ENCODE results near the gene ASPG. TPM values are rescaled to one million over a fixed set of nuclear protein-coding genes. Genes with fewer than 3 reads are reported as not detected.
A peak's percentile ranks its signal among the peaks of the same experiment; 100 is the strongest.
"Not testable (repeated sequence)": the region's sequence is repeated elsewhere in the genome, so short reads cannot be mapped to it uniquely, and the experiment has no call there.

The ASPG gene
- total RNA-seq, 8 experiments from 2014 or later = 0.05 to 1.1 (median 0.25) TPM; not detected in 1

DNA sequence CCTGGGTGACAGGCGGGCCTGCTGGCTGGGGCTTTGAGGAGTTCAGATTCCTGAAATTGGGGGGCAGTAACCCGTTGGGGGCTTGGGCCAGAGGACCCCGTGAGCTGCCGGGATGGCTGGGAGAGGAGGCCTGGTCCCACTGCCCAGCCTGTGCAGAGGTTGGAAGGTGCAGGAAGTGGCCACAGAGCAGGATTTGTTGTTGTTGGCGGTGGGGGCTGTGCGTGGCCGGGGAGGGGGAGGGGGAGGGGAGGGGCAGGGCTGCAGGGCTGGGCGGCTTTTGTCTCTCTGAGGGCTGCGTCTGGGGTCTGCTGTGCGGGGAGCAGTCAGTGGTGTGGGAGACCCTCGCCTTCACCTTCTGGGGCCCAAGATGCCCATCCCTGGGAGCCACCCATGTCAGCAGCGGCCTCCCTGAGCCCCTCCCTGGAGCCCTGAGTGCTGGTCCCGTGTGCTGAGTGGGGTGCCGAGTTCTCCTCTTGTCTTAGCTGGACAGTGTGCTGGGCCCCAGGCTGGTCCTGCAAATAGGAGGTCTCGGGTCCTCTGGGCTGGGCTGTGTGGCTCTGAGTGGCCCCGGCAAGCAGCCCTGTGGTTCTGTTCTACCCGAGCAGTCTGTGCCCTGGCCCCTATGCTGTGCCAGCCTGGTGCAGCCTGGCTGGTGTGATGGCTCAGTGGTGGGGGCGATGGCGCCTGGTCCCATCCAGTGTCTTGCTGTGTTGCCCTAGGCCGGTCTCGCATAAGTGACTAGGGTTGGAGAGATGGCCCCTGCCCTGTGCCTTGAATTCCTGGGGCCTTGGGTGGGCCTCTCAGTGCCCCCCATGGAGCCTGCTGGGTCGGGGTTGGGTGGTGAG is 63.2 kb downstream of the ASPG start:
- H3K27ac ChIP-seq = peak overlapping the region; percentile 71 to 77
- ATAC-seq (replicated peaks in 6 of 8) = peak in 3 of 8 experiments; percentile 10 to 24 (median 16)
- H3K4me1 ChIP-seq (replicated peaks in 1 of 2) = peaks cover 46 to 50% of the 10 kb centered on the region in 2 donors
- in situ Hi-C loops (cut with MboI; ENCODE audit: low pct_unique_long_range_greater_than_20kb in 2 of 9, low sequenced_read_pairs in 9 of 9, unreplicated experiment in 9 of 9) = loop anchor here in 4 of 9 experiments (25.0 kb wide), 2 partner anchors 414 to 489 kb away; no protein-coding TSS in a partner anchor
- 43 to 100% (median 80%) methylated on average over 1 to 2 of the region's 22 CpGs; no CpG with 5 or more reads in 5 of the 10 experiments for WGBS, 10 experiments
- no peak overlapping the region for H3K4me3 ChIP-seq

DNA sequence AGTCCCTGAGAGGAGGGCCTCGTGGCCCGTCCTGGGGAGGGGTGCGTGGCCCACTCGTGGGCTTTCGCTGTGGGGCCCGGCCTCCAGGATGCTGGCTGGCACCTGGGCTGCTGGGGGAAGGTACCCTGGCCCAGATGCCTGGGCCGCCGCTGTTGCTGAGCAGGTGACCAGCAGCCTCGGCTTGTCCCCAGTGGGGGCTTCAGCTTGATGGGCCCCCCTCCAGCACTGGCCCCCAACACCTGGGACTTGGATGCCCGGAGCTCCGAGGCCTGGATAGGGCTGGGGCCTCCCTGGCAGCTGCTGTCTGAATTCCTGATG is 63.7 kb downstream of the ASPG start:
- in situ Hi-C loops (cut with MboI; ENCODE audit: low pct_unique_long_range_greater_than_20kb in 2 of 9, low sequenced_read_pairs in 9 of 9, unreplicated experiment in 9 of 9) = loop anchor here in 4 of 9 experiments (25.0 kb wide), 2 partner anchors 413 to 488 kb away; no protein-coding TSS in a partner anchor
- Histone ChIP-seq H3K27ac (peak overlapping the region; percentile 71 to 77), H3K4me1 (replicated peaks in 1 of 2) (peaks cover 46 to 54% of the 10 kb centered on the region in 2 donors), H3K4me3 (no peak overlapping the region)
- ATAC-seq (replicated peaks in 6 of 8) = peak in 1 of 8 experiments; percentile 0
- 90 to 100% methylated on average over 1 to 2 of the region's 11 CpGs; no CpG with 5 or more reads in 8 of the 10 experiments for WGBS, 10 experiments

DNA sequence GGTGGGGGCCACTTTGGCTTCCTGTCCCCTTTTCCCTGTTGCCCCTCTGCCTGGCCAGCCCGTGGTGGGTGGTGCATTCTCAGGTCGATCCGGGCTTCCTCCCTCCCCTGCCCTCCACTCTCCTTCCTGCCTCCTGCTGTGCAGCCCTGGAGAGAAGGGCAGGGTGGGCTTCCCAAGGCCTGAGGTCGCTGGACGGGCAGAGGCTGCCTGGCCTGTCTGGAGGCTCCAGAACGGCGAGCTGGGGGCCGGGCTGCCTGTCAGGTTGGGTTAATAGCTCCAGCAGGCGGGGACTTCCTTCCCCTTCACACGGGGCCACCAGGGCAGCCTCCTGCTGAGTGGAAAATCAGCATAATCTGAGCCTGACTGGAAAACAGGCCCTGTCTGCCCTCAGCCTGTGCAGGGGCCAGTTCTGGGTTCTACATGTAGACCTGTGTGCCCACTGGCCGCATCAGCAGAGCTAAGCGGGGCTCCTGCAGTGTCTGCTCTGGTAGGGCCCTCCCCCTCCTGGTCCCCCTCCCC is 64.2 kb downstream of the ASPG start:
- peaks cover 46 to 55% of the 10 kb centered on the region in 2 donors for H3K4me1 ChIP-seq (replicated peaks in 1 of 2)
- 0 to 17% (median 17%) methylated on average over 1 to 2 of the region's 12 CpGs; no CpG with 5 or more reads in 7 of the 10 experiments for WGBS, 10 experiments
- H3K4me3 ChIP-seq = no peak overlapping the region
- H3K27ac ChIP-seq = peak overlapping the region; percentile 71 to 77
- in situ Hi-C loops (cut with MboI; ENCODE audit: low pct_unique_long_range_greater_than_20kb in 2 of 9, low sequenced_read_pairs in 9 of 9, unreplicated experiment in 9 of 9) = loop anchor here in 4 of 9 experiments (25.0 kb wide), 2 partner anchors 413 to 488 kb away; no protein-coding TSS in a partner anchor
- peak; percentile 77 to 88 (median 82) for ATAC-seq (replicated peaks in 6 of 8)

DNA sequence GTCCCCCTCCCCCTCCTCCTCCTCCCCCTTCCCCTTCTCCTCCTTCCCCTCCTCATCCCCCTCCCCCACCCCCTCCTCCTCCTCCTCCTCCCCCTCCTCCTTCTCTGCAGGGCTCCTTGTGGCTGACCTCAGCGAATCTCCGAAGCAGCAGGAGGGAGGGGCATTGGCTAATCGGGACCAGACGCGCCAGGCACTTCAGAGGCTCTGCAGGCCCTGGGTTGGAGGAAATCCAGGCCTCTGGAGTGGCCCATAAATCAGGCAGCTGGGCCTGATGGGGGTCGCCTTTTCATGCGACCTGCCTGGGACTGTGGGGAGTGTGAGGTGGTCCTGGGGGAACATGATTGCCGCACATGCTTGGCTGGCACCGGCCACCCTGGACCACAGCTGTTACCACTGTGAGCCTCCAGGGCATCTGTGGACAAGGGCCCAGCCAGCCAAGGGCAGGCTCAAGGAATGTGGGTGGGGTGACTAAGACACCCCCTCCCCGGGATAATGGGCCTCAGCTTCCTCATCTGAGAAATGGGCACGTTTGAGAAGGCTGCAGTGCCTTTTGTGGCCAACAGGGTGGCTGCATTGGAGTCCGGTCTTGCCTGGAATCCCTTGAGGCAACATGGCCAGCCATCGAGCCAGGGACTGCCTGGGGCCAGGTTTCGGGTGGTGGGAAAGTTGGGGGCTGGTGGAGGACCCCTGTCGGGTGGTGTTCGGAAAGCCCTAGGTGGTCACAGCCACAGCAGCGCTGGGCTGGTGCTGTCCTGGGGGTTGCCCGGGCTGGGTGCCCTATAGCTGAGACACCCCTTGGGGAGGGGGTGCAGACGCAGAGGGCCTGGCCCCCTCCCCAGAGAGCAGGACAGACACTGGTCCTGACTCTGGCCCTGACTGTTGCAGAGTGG is 64.9 kb downstream of the ASPG start:
- in situ Hi-C loops (cut with MboI; ENCODE audit: low pct_unique_long_range_greater_than_20kb in 2 of 9, low sequenced_read_pairs in 9 of 9, unreplicated experiment in 9 of 9) = no loop called here
- Histone ChIP-seq H3K4me3 (no peak overlapping the region), H3K27ac (peak overlapping the region; percentile 5 to 37), H3K4me1 (replicated peaks in 1 of 2) (peaks cover 46 to 55% of the 10 kb centered on the region in 2 donors)
- 10 to 50% (median 28%) methylated on average over 2 to 5 of the region's 19 CpGs; no CpG with 5 or more reads in 7 of the 10 experiments for WGBS, 10 experiments
- ATAC-seq (replicated peaks in 6 of 8) = peak; percentile 62 to 78 (median 74)

DNA sequence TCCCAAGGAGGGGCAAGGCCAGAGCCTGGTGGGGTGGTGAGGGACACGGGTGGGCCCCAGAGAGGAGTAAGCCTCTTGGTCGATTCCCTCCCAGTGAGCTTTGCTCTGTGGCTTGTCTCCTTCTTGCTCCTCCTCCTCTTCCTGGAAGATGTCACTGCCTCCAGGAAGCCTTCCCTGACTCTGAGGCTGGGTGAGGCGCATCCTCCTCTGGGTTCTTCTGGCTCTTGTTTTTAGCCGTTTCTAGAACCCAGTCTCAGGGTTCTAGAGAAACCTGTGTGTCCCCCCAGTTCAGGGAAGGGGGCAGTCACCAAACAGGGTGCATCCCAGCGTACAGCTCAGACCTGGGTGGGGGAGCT is 65.5 kb downstream of the ASPG start:
- WGBS, 10 experiments = 30 to 100% (median 65%) methylated on average over 2 to 3 of the region's 5 CpGs; no CpG with 5 or more reads in 7 of the 10 experiments
- in situ Hi-C loops (cut with MboI; ENCODE audit: low pct_unique_long_range_greater_than_20kb in 2 of 9, low sequenced_read_pairs in 9 of 9, unreplicated experiment in 9 of 9) = no loop called here
- peaks cover 46 to 55% of the 10 kb centered on the region in 2 donors for H3K4me1 ChIP-seq (replicated peaks in 1 of 2)
- no peak for ATAC-seq (replicated peaks in 6 of 8)
- peak overlapping the region; percentile 27 to 46 for H3K27ac ChIP-seq
- no peak overlapping the region for H3K4me3 ChIP-seq

DNA sequence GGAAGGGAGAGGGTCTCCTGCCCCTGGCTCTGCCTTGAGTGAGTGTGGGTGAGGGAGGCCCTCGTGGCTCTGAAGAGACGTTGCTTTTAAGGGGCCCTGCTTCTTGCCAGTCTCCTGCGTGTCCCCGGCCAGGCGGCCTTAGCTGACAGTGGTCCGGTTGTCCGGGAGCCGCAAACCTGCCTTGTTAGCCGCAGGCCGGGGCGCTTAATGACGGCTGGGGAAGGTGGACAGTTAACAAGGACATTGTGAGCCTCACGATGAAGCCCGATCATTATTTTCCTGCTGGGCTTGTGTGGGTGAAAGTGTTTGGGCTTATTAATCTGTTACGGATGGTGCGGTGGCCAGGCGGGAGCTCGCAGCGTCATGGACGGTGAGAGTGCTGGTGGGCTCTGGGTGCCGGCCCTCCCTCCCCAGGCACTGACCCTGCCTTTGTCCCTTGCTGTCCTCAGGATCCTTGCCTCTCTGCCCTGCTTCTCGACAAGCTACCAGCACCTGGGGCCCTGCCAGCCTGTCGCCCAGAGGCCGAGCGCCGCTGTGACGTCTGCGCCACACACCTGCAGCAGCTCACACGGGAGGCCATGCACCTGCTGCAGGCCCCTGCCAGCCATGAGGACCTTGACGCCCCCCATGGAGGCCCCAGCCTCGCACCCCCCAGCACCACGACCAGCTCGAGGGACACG is 66.2 kb downstream of the ASPG start:
- Histone ChIP-seq H3K27ac (peak overlapping the region; percentile 27 to 46), H3K4me3 (no peak overlapping the region), H3K4me1 (replicated peaks in 1 of 2) (peaks cover 46 to 55% of the 10 kb centered on the region in 2 donors)
- in situ Hi-C loops (cut with MboI; ENCODE audit: low pct_unique_long_range_greater_than_20kb in 2 of 9, low sequenced_read_pairs in 9 of 9, unreplicated experiment in 9 of 9) = no loop called here
- peak in 1 of 8 experiments; percentile 2 for ATAC-seq (replicated peaks in 6 of 8)
- 35 to 40% methylated on average over 1 to 2 of the region's 34 CpGs; no CpG with 5 or more reads in 8 of the 10 experiments for WGBS, 10 experiments

DNA sequence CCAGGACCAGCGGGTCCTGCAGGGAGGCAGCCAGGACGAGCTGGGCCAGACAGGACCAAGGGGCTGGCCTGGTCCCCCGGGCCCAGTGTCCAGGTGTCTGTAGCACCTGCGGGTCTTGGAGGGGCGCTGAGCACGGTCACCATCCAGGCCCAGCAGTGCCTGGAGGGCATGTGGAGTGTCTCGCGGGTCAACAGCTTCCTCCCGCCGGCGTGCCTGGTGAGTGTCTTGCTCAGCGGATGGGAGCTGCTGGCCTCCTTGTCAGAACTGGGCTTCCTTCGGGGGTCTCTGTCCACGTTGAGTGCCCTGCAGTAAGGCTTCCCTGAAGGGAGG is 66.7 kb downstream of the ASPG start:
- no peak for ATAC-seq (replicated peaks in 6 of 8)
- H3K4me1 ChIP-seq (replicated peaks in 1 of 2) = peaks cover 43 to 56% of the 10 kb centered on the region in 2 donors
- in situ Hi-C loops (cut with MboI; ENCODE audit: low pct_unique_long_range_greater_than_20kb in 2 of 9, low sequenced_read_pairs in 9 of 9, unreplicated experiment in 9 of 9) = no loop called here
- no peak overlapping the region for H3K4me3 ChIP-seq
- WGBS, 10 experiments = 59 to 78% methylated on average over 3 to 6 of the region's 14 CpGs; no CpG with 5 or more reads in 8 of the 10 experiments
- H3K27ac ChIP-seq = peak overlapping the region in 1 of 2 donors; percentile 46

DNA sequence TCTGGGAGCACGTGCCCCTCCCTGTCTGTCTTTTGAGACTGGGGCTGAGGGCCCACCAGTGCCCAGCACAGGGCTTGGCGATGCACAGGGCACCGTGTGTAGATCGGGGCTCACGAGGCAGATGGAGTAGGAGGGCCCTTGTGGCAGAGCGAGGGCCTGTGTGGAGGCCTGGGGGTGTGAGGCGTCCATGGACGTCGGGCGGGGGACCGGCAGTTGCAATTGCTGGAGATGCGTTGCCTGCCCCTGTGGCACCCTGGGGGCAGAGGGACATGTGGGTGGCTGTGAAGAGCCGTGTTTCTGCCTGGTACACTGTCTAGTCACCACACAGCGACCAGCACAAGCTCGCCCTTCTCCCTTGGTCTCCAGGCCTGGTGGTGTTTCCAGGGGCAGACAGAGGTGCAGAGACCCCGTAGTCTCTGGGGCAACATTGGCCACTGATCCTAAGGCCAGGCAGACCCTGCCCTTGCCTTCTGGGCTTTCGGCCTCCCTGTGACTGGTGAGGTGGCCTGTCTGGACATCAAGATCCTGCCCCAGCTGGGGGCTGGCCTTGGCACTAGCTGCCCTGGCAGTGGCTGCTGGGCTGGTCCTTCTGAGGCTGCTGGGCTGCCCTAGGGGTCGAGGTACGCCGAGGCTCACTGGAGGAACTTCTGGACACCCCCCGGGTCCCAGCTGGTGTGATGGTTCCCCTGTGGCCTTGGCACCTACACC is 67.3 kb downstream of the ASPG start:
- Histone ChIP-seq H3K4me1 (replicated peaks in 1 of 2) (peaks cover 37 to 55% of the 10 kb centered on the region in 2 donors), H3K4me3 (no peak overlapping the region), H3K27ac (no peak overlapping the region)
- in situ Hi-C loops (cut with MboI; ENCODE audit: low pct_unique_long_range_greater_than_20kb in 2 of 9, low sequenced_read_pairs in 9 of 9, unreplicated experiment in 9 of 9) = no loop called here
- WGBS, 10 experiments = 68 to 100% (median 87%) methylated on average over 5 to 9 of the region's 21 CpGs; no CpG with 5 or more reads in 6 of the 10 experiments
- ATAC-seq (replicated peaks in 6 of 8) = no peak

DNA sequence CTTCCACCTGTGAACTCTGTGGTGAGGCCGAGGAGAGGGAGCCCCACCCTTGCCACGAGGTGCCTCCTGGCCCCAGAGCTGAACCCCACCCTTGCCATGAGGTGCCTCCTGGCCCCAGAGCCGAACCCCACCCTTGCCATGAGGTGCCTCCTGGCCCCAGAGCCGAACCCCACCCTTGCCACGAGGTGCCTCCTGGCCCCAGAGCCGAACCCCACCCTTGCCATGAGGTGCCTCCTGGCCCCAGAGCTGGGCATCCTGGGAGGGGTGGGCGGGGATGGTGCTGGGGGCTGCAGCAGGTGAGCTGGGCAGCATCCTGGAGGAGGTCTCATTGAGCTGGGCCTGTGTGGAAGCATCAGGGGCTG is 67.9 kb downstream of the ASPG start:
- H3K4me1 ChIP-seq (replicated peaks in 1 of 2) = peaks cover 31 to 55% of the 10 kb centered on the region in 2 donors
- H3K4me3 ChIP-seq; H3K27ac ChIP-seq; ATAC-seq (replicated peaks in 6 of 8); in situ Hi-C loops (cut with MboI; ENCODE audit: low pct_unique_long_range_greater_than_20kb in 2 of 9, low sequenced_read_pairs in 9 of 9, unreplicated experiment in 9 of 9): not testable (repeated sequence)
- no CpG with 5 or more reads among the region's 7 CpGs for WGBS, 10 experiments

DNA sequence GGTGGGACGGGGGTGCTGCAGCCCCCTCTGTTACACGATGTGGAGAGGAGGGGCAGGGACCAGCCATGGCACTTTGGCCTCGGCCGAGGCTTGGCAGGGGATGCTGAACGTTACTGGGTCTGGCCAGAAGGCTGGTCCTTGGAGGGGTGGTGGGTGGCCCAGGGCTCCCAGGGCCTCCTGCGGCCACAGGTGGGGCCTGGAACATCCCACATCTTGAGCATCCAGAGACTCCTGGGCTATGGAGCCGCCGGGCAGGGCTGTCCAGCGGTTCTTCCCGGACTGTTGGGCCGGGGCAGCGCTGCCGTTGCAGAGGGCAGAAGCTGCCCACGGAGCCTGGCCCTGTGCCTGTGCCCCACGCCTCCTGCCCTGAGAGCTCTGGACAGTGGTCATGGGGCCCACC is 68.7 kb downstream of the ASPG start:
- ATAC-seq (replicated peaks in 6 of 8) = no peak
- Histone ChIP-seq H3K27ac (no peak overlapping the region), H3K4me3 (no peak overlapping the region), H3K4me1 (replicated peaks in 1 of 2) (peaks cover 31 to 55% of the 10 kb centered on the region in 2 donors)
- in situ Hi-C loops (cut with MboI; ENCODE audit: low pct_unique_long_range_greater_than_20kb in 2 of 9, low sequenced_read_pairs in 9 of 9, unreplicated experiment in 9 of 9) = no loop called here
- 88% methylated on average over 3 of the region's 15 CpGs; no CpG with 5 or more reads in 9 of the 10 experiments for WGBS, 10 experiments

DNA sequence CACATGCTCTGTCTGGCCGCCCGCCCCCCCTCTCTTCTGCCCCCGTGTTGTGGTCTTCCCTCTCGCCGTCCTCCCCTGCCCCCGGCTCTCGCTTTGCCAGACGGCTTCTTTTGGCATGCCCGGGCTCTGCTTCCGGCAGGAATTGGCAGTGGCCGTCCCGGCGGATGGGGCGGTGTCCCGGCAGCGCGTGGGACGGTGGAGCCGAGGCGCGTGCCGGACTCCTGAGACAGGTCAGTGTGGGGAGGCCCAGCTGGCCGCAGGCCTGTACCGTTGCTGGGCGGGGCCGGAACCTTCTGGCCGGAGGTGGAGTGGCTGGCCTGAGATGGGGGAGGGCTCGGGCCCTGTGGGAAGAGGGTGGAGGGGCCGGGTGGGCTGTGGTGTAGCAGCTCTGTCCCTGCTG is 70.0 kb downstream of the ASPG start:
- Histone ChIP-seq H3K4me1 (replicated peaks in 1 of 2) (peaks cover 24 to 55% of the 10 kb centered on the region in 2 donors), H3K4me3 (no peak overlapping the region), H3K27ac (no peak overlapping the region)
- no CpG with 5 or more reads among the region's 29 CpGs for WGBS, 10 experiments
- in situ Hi-C loops (cut with MboI; ENCODE audit: low pct_unique_long_range_greater_than_20kb in 2 of 9, low sequenced_read_pairs in 9 of 9, unreplicated experiment in 9 of 9) = no loop called here
- peak in 1 of 8 experiments; percentile 84 for ATAC-seq (replicated peaks in 6 of 8)

DNA sequence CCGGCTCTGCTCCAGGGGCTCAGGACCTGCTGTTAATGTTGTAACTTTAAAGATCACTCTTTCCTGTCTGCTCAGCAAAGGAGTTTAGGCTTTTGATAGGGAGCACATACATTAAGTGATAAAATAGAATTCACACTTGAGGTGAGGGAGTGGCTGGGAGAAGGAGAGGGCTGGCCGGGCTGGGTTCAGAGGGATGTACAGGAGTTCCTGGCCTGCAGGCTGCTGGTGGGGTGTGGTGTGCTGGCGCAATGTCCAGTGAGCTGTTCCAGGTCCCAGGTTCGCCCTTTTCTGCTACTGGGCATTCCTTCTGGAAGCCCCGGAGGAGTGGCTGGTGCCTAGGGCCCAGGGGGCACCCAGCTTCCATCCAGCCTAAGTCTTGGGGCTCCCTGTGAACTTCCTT is 70.6 kb downstream of the ASPG start:
- in situ Hi-C loops (cut with MboI; ENCODE audit: low pct_unique_long_range_greater_than_20kb in 2 of 9, low sequenced_read_pairs in 9 of 9, unreplicated experiment in 9 of 9) = no loop called here
- H3K4me1 ChIP-seq (replicated peaks in 1 of 2) = peaks cover 19 to 50% of the 10 kb centered on the region in 2 donors
- no peak overlapping the region for H3K4me3 ChIP-seq
- peak in 1 of 8 experiments; percentile 41 for ATAC-seq (replicated peaks in 6 of 8)
- H3K27ac ChIP-seq = no peak overlapping the region
- WGBS, 10 experiments = 85 to 86% methylated on average over 1 to 4 of the region's 5 CpGs; no CpG with 5 or more reads in 8 of the 10 experiments
